Prostate gland (tissue), 2 donors: ENCODE results near the gene SERPINB2.

Experiments used
- CTCF ChIP-seq, 4 experiments: fragments of 200-600 bp in 2 of 4; fragments of 450-650 bp in 2 of 4; sonication (generic) in 2 of 4; IDR thresholded peaks; 1 replicate in 3 of 4; 2 replicates in 1 of 4; pipeline ENCODE4 v1.5.1; 2016 to 2019; ENCODE audit warnings: antibody characterized with exemption in 4 of 4, mild to moderate bottlenecking in 2 of 4, moderate library complexity in 2 of 4
- POLR2A ChIP-seq: fragments of 450-650 bp; IDR thresholded peaks from one replicate; pipeline ENCODE4 v1.6.1; 2016; ENCODE audit warnings: antibody characterized with exemption, mild to moderate bottlenecking
- POLR2AphosphoS5 ChIP-seq: sonication (generic); formaldehyde crosslinking; IDR thresholded peaks from one replicate; pipeline ENCODE4 v1.6.1; 2017; ENCODE audit warnings: antibody characterized with exemption

GRCh38 chr18:63879709-63880108 lies 7.8 kb upstream of the SERPINB2 start:
- no peak for TF ChIP-seq CTCF (IDR thresholded peaks at IDR 0.05)
- TF ChIP-seq POLR2A: no peak
- no peak for TF ChIP-seq POLR2AphosphoS5
